ENCODE results near the gene SH3BP2.

The SH3BP2 gene

GRCh38 chr4:2805712-2806389 lies 13.0 kb downstream of the SH3BP2 start:
- no peak for DNase-seq

- no peak for DNase-seq
Measured at GRCh38 chr4:2806390-2807355, 13.8 kb downstream of the SH3BP2 start.

GRCh38 chr4:2807571-2807970 lies 14.7 kb downstream of the SH3BP2 start:
- no peak for DNase-seq

- DNase-seq = no peak
Measured at GRCh38 chr4:2808001-2808400, 15.1 kb downstream of the SH3BP2 start.

- no peak for DNase-seq
Measured at GRCh38 chr4:2809610-2810180, 16.8 kb downstream of the SH3BP2 start.

GRCh38 chr4:2810388-2810787 lies 17.5 kb downstream of the SH3BP2 start:
- DNase-seq = no peak

GRCh38 chr4:2811830-2812611 lies 19.1 kb downstream of the SH3BP2 start:
- DNase-seq = peak; percentile 72

- DNase-seq = no peak
Measured at GRCh38 chr4:2812612-2813354, 19.9 kb downstream of the SH3BP2 start.

- no peak for DNase-seq
Measured at GRCh38 chr4:2813446-2814405, 20.8 kb downstream of the SH3BP2 start.

- DNase-seq = no peak
Measured at GRCh38 chr4:2814627-2815270, 21.9 kb downstream of the SH3BP2 start.

- DNase-seq = no peak
Measured at GRCh38 chr4:2816401-2816954, 23.6 kb downstream of the SH3BP2 start.

- DNase-seq = no peak
Measured at GRCh38 chr4:2817137-2817536, 24.3 kb downstream of the SH3BP2 start.

GRCh38 chr4:2817701-2818350 lies 24.9 kb downstream of the SH3BP2 start:
- DNase-seq = peak; percentile 94

GRCh38 chr4:2818351-2818939 lies 25.6 kb downstream of the SH3BP2 start:
- DNase-seq = peak; percentile 66

- DNase-seq = no peak
Measured at GRCh38 chr4:2819244-2820215, 26.6 kb downstream of the SH3BP2 start.

GRCh38 chr4:2820216-2820982 lies 27.5 kb downstream of the SH3BP2 start:
- DNase-seq = no peak

All from 8988T (cell line).